ENCODE results near the gene NXPH3. TPM values are rescaled to one million over a fixed set of nuclear protein-coding genes. Genes with fewer than 3 reads are reported as not detected.
A peak's percentile ranks its signal among the peaks of the same experiment; 100 is the strongest.

The NXPH3 gene
- total and polyA plus RNA-seq, 2 of the 13 experiments (the other 11 are each of a cell fraction or from before 2014, with no cell fraction given), result 0.04 to 0.58 TPM

- TF ChIP-seq ZNF318 (CRISPR knock-in tag; IDR thresholded peaks at IDR 0.05), result no peak
- no peak for TF ChIP-seq CHD4 (IDR thresholded peaks at IDR 0.05; ENCODE audit: borderline replicate concordance, low read length)
- TF ChIP-seq HMGA1 (CRISPR knock-in tag; conservative IDR thresholded peaks at IDR 0.05), result no peak
- 0 out of 2 replicates have a peak, but pooled peaks have one; percentile 82 for TF ChIP-seq ZNF775 (CRISPR knock-in tag; IDR thresholded peaks at IDR 0.05; ENCODE audit: borderline replicate concordance)
- no peak for TF ChIP-seq PLRG1 (conservative IDR thresholded peaks at IDR 0.05)
- TF ChIP-seq NR0B2 (CRISPR knock-in tag; IDR thresholded peaks at IDR 0.05), result 0 out of 2 replicates have a peak, but pooled peaks have one; percentile 30
- TF ChIP-seq ZNF576 (CRISPR knock-in tag; IDR thresholded peaks at IDR 0.05), result peak; percentile 11; the same call in 1 of the 2 replicates
- no peak for TF ChIP-seq ATF6 (CRISPR knock-in tag; conservative IDR thresholded peaks at IDR 0.05)
- no peak for TF ChIP-seq ZNF512 (CRISPR knock-in tag; IDR thresholded peaks at IDR 0.05)
- TF ChIP-seq MEIS1 (CRISPR knock-in tag; IDR thresholded peaks at IDR 0.05; ENCODE audit: borderline replicate concordance), result 0 out of 2 replicates have a peak, but pooled peaks have one; percentile 39
- TF ChIP-seq ZNF567 (CRISPR knock-in tag; IDR thresholded peaks at IDR 0.05; ENCODE audit: borderline replicate concordance), result no peak
- TF ChIP-seq ZNF761 (CRISPR knock-in tag; conservative IDR thresholded peaks at IDR 0.05), result 0 out of 2 replicates have a peak, but pooled peaks have one; percentile 10
- peak; percentile 53 for TF ChIP-seq ZNF263 (CRISPR knock-in tag; IDR thresholded peaks at IDR 0.05)
- TF ChIP-seq E2F2 (CRISPR knock-in tag; IDR thresholded peaks at IDR 0.05; ENCODE audit: borderline replicate concordance), result no peak
Measured at GRCh38 chr17:49570540-49571242, 5.0 kb upstream of the NXPH3 start (continued).

Data from HepG2 (cell line).